Smooth muscle cell (in vitro differentiated cells): ENCODE measurements around the gene CERS1. TPM values are rescaled to one million over a fixed set of nuclear protein-coding genes. Genes with fewer than 3 reads are reported as not detected.

Experiments
- DNase-seq: peaks from one replicate; lab custom pipeline; 2025; ENCODE audit not compliant: unreplicated experiment; lab: John Stamatoyannopoulos, UW
- H2AFZ ChIP-seq: fragments of 200-600 bp; sonication (generic); 2 replicates; pipeline ENCODE4 v1.6.0; 2016; ENCODE audit warnings: antibody characterized with exemption, low read depth, mild to moderate bottlenecking
- H3F3A ChIP-seq: fragments of 200-600 bp; sonication (generic); 2 replicates; pipeline ENCODE4 v1.6.0; 2017; ENCODE audit warnings: antibody characterized with exemption, low read depth
- H3K27ac ChIP-seq: fragments of 200-600 bp; sonication (generic); 2 replicates; pipeline ENCODE4 v1.5.1; 2016; ENCODE audit warnings: low read depth, mild to moderate bottlenecking
- H3K27me3 ChIP-seq: fragments of 200-600 bp; sonication (generic); 2 replicates; pipeline ENCODE4 v1.6.1; 2016; ENCODE audit warnings: low read depth, mild to moderate bottlenecking
- H3K36me3 ChIP-seq: fragments of 200-600 bp; sonication (generic); 2 replicates; pipeline ENCODE4 v1.5.1; 2016; ENCODE audit warnings: low read depth
- H3K4me1 ChIP-seq: fragments of 200-600 bp; sonication (generic); 2 replicates; pipeline ENCODE4 v1.5.1; 2016; ENCODE audit warnings: low read depth
- H3K4me2 ChIP-seq: fragments of 200-600 bp; sonication (generic); 2 replicates; pipeline ENCODE4 v1.6.0; 2016; ENCODE audit warnings: mild to moderate bottlenecking
- H3K4me3 ChIP-seq: fragments of 200-600 bp; sonication (generic); 2 replicates; pipeline ENCODE4 v1.5.1; 2016; ENCODE audit warnings: mild to moderate bottlenecking
- H3K79me2 ChIP-seq: fragments of 200-600 bp; sonication (generic); 2 replicates; pipeline ENCODE4 v1.6.0; 2016; ENCODE audit warnings: low read depth, mild to moderate bottlenecking
- H3K9ac ChIP-seq: fragments of 200-600 bp; sonication (generic); 2 replicates; pipeline ENCODE4 v1.6.0; 2016; ENCODE audit warnings: low read depth
- H3K9me3 ChIP-seq: fragments of 200-600 bp; sonication (generic); replicated peaks from 2 replicates; pipeline ENCODE4 v1.5.1; 2016; ENCODE audit warnings: low read depth
- H4K20me1 ChIP-seq: fragments of 200-600 bp; sonication (generic); 2 replicates; pipeline ENCODE4 v1.6.0; 2016; ENCODE audit warnings: low read depth
- WGBS: methylation state at CpG from one replicate; pipeline ENCODE4 v1.1.7; 2016; ENCODE audit warnings: low lambda C conversion rate; 5-methylcytosine and 5-hydroxymethylcytosine counted together
- polyA plus RNA-seq: library from polyadenylated mRNA; unstranded; fragments of >200 nt; fragmentation: Nextera tagmentation; extraction: Ambion mirVana; gene quantifications from 2 replicates; pipeline ENCODE4 v1.2.1, GENCODE V29; 2016
- total RNA-seq: library from RNA; depleted of rRNA; stranded (reverse); fragments of >200 nt; gene quantifications from 2 replicates; pipeline ENCODE4 v1.2.3, GENCODE V29; 2014
- TF ChIP-seq, protein P1 (sequence below): fragments of 200-600 bp; sonication (generic); IDR thresholded peaks from 2 replicates; pipeline ENCODE4 v1.5.1; 2017; ENCODE audit warnings: borderline replicate concordance, mild to moderate bottlenecking, antibody characterized with exemption; ENCODE audit not compliant: insufficient read depth, poor library complexity, severe bottlenecking

CERS1 gene
- total and polyA plus RNA-seq, 2 experiments from 2014 or later: 2.4 to 4.2 TPM

GRCh38 chr19:18875726-18876125, 20.2 kb downstream of the CERS1 start:
- H3K4me3 ChIP-seq: no peak overlapping the region
- no peak for DNase-seq
- H3K36me3 ChIP-seq: no peaks in the 10 kb centered on the region
- H3K27me3 ChIP-seq: no peaks in the 10 kb centered on the region
- H3K27ac ChIP-seq: no peak overlapping the region
- 89% methylated on average over 5 of the region's 5 CpGs for WGBS
- H3K4me2 ChIP-seq: no peak overlapping the region
- H3F3A ChIP-seq: no peaks in the 10 kb centered on the region
- H3K4me1 ChIP-seq: no peaks in the 10 kb centered on the region
- no peak overlapping the region for H3K9ac ChIP-seq
- no peaks in the 10 kb centered on the region for H3K9me3 ChIP-seq
- TF ChIP-seq, protein P1, sequence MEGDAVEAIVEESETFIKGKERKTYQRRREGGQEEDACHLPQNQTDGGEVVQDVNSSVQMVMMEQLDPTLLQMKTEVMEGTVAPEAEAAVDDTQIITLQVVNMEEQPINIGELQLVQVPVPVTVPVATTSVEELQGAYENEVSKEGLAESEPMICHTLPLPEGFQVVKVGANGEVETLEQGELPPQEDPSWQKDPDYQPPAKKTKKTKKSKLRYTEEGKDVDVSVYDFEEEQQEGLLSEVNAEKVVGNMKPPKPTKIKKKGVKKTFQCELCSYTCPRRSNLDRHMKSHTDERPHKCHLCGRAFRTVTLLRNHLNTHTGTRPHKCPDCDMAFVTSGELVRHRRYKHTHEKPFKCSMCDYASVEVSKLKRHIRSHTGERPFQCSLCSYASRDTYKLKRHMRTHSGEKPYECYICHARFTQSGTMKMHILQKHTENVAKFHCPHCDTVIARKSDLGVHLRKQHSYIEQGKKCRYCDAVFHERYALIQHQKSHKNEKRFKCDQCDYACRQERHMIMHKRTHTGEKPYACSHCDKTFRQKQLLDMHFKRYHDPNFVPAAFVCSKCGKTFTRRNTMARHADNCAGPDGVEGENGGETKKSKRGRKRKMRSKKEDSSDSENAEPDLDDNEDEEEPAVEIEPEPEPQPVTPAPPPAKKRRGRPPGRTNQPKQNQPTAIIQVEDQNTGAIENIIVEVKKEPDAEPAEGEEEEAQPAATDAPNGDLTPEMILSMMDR: no peak
- H3K79me2 ChIP-seq: no peaks in the 10 kb centered on the region
- no peaks in the 10 kb centered on the region for H4K20me1 ChIP-seq
- H2AFZ ChIP-seq: no peak overlapping the region

DNA sequence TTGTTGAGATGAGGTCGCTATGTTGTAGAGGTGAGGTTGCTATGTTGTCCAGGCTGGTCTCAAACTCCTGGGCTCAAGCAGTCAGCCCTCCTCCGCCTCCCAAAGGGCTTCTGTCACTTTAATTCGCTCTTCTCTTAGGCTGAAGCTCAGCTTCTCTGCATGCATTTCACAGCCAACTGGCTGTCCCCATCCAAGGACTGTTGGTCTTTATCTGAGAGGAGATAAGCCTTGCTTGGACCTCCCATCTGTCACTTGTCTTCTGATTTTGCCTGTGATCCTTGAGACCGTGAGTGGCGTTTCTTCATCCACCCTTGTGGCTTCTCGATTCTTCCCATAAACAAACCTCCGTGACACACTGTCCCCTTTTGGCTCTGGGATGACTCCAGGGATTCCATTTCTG, 24.4 kb downstream of the CERS1 start:
- 85% methylated on average over 7 of the region's 7 CpGs for WGBS
- no peaks in the 10 kb centered on the region for H3K36me3 ChIP-seq
- H3K27me3 ChIP-seq: no peaks in the 10 kb centered on the region
- peaks cover 18% of the 10 kb centered on the region for H4K20me1 ChIP-seq
- H3K4me3 ChIP-seq: no peak overlapping the region
- H3K4me2 ChIP-seq: no peak overlapping the region
- no peaks in the 10 kb centered on the region for H3K9me3 ChIP-seq
- H3K79me2 ChIP-seq: no peaks in the 10 kb centered on the region
- H3K27ac ChIP-seq: no peak overlapping the region
- no peak overlapping the region for H3K9ac ChIP-seq
- no peak for DNase-seq
- TF ChIP-seq, protein P1: no peak
- H3K4me1 ChIP-seq: no peaks in the 10 kb centered on the region
- H3F3A ChIP-seq: no peaks in the 10 kb centered on the region
- no peak overlapping the region for H2AFZ ChIP-seq

DNA sequence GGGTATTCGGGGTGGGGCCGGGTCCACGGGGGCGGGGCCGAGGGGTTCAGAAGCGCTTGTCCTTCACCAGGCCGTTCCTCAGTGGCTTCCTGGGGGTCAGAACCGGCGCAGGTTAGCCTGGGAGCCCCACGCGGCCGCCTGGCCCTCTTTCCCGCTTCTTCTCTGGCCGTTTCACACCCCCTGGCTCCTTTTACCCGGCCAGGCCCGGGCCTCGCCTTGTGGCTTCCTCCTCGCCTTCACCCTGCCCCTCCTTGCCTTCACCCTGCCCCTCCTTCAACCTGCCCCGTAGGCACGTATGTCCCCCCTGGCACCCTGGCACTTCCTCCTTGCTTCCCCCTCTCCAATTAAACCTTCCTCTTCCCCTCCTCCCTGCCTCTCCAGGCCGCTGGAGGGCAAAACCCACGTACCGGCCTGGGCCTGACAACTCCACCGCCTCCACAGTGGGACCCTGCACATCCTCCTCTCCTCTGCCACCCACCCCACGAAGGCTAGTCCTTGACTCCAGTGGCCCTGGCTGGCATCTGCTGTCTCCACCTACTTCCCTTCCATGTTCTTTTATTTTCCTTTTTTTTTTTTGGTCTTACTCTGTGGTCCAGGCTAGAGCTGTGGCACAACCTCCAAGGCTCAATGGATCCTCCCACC, 25.3 kb downstream of the CERS1 start:
- H3K4me3 ChIP-seq: no peak overlapping the region
- no peaks in the 10 kb centered on the region for H3K27me3 ChIP-seq
- H3K36me3 ChIP-seq: no peaks in the 10 kb centered on the region
- no peaks in the 10 kb centered on the region for H3K79me2 ChIP-seq
- H3K27ac ChIP-seq: no peak overlapping the region
- 93% methylated on average over 7 of the region's 25 CpGs for WGBS
- H3K9ac ChIP-seq: no peak overlapping the region
- no peak overlapping the region for H3K4me2 ChIP-seq
- no peaks in the 10 kb centered on the region for H3K9me3 ChIP-seq
- peaks cover 6% of the 10 kb centered on the region for H3F3A ChIP-seq
- peaks cover 21% of the 10 kb centered on the region for H4K20me1 ChIP-seq
- TF ChIP-seq, protein P1: no peak
- no peak overlapping the region for H2AFZ ChIP-seq
- DNase-seq: no peak
- no peaks in the 10 kb centered on the region for H3K4me1 ChIP-seq

- Histone ChIP-seq H4K20me1 (peaks cover 21% of the 10 kb centered on the region), H2AFZ (no peak overlapping the region), H3K27ac (no peak overlapping the region), H3F3A (peaks cover 6% of the 10 kb centered on the region), H3K4me1 (no peaks in the 10 kb centered on the region), H3K36me3 (no peaks in the 10 kb centered on the region), H3K9ac (no peak overlapping the region), H3K27me3 (no peaks in the 10 kb centered on the region), H3K4me2 (no peak overlapping the region), H3K79me2 (no peaks in the 10 kb centered on the region), H3K9me3 (no peaks in the 10 kb centered on the region), H3K4me3 (no peak overlapping the region)
- TF ChIP-seq, protein P1: no peak
- no peak for DNase-seq
- 89% methylated on average over 31 of the region's 62 CpGs for WGBS
These were observed 26.0 kb downstream of the CERS1 start for GRCh38 chr19:18869781-18870530.
